Stimulated activated CD8-positive, alpha-beta memory T cell treated with anti-CD3 and anti-CD28 coated beads, Interleukin-7, amount 100 ng/mL, for 48 hours (primary cell): ENCODE measurements around the gene TSPAN8.
"Not testable (repeated sequence)": the region's sequence is repeated elsewhere in the genome, so short reads cannot be mapped to it uniquely, and the experiment has no call there.

ENCODE experiments used
- DNase-seq, 2 donors: peaks; one replicate each; pipeline ENCODE4 v3.0.0-alpha.2; 2020; ENCODE audit warnings: low read depth in 1 of 2; ENCODE audit errors: extremely low read depth in 1 of 2

TSPAN8 gene

GRCh38 chr12:71164568-71165197 lies 6.9 kb upstream of the TSPAN8 start:
- DNase-seq = no peak

- no peak for DNase-seq
Measured at GRCh38 chr12:71164166-71164565, 6.4 kb upstream of the TSPAN8 start.

- no peak for DNase-seq
Measured at GRCh38 chr12:71162832-71163763, 5.3 kb upstream of the TSPAN8 start.

GRCh38 chr12:71161591-71161990 lies 3.8 kb upstream of the TSPAN8 start:
- DNase-seq = no peak

GRCh38 chr12:71160585-71160984 lies 2.8 kb upstream of the TSPAN8 start:
- DNase-seq = no peak

GRCh38 chr12:71159878-71160277 lies 2.1 kb upstream of the TSPAN8 start:
- DNase-seq = no peak

GRCh38 chr12:71159264-71159663 lies 1.5 kb upstream of the TSPAN8 start:
- no peak for DNase-seq

GRCh38 chr12:71158361-71158882 lies 623 bp upstream of the TSPAN8 start:
- DNase-seq = no peak

- DNase-seq = no peak
Measured at GRCh38 chr12:71155225-71155624, 2.6 kb downstream of the TSPAN8 start.

GRCh38 chr12:71152851-71153250 lies 4.9 kb downstream of the TSPAN8 start:
- no peak for DNase-seq

- not testable (repeated sequence) for DNase-seq
Measured at GRCh38 chr12:71150041-71150440, 7.8 kb downstream of the TSPAN8 start.

- DNase-seq = no peak
Measured at GRCh38 chr12:71144682-71145081, 13.1 kb downstream of the TSPAN8 start.

- no peak for DNase-seq
Measured at GRCh38 chr12:71142956-71143355, 14.8 kb downstream of the TSPAN8 start.

- DNase-seq = no peak
Measured at GRCh38 chr12:71142016-71142415, 15.8 kb downstream of the TSPAN8 start.

- DNase-seq = no peak
Measured at GRCh38 chr12:71141378-71141926, 16.3 kb downstream of the TSPAN8 start.

- no peak for DNase-seq
Measured at GRCh38 chr12:71139153-71139735, 18.6 kb downstream of the TSPAN8 start.

GRCh38 chr12:71138011-71138410 lies 19.8 kb downstream of the TSPAN8 start:
- DNase-seq = no peak

GRCh38 chr12:71135812-71136176 lies 22.0 kb downstream of the TSPAN8 start:
- DNase-seq = no peak

- DNase-seq = no peak
Measured at GRCh38 chr12:71135077-71135811, 22.6 kb downstream of the TSPAN8 start.

GRCh38 chr12:71134405-71134804 lies 23.4 kb downstream of the TSPAN8 start:
- DNase-seq = no peak
